Measurements from ENCODE around the gene TMEM250.

DNA sequence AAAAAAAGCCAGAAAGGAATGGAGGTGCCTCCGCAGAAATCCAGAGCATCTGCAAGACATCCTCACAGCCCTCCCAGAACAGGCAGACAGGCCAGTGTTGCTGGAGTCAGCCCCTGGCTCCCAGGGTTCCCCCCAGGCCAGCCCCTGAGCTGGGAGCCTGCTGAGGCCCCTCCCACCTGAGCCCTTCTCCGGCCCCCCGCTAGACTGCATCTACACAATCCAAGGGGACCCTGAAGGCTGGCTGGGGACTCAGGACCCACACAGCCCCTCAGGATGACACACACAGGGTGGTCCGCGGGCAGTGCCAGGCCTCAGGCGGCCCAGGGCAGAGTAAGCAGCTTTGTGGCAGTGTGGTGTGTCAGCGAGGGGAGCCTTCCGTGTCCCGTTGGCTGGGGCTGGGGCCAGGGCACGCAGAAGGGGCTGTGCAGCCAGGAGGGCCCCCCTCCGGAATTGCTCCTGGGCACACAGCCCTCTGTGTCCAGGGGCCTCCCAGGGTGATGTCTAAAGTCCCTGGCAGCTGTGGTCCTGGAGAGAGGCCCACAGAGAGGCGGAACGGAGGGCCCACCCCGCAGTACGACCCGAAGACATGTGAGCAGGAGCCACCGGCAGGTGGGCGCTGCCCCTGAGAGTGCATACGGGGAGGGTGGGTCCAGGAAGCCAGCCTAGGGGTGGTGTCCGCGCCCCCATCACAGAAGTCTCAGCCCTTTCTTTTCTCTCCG is 2.9 kb downstream of the TMEM250 start:
- TF ChIP-seq, protein P1, sequence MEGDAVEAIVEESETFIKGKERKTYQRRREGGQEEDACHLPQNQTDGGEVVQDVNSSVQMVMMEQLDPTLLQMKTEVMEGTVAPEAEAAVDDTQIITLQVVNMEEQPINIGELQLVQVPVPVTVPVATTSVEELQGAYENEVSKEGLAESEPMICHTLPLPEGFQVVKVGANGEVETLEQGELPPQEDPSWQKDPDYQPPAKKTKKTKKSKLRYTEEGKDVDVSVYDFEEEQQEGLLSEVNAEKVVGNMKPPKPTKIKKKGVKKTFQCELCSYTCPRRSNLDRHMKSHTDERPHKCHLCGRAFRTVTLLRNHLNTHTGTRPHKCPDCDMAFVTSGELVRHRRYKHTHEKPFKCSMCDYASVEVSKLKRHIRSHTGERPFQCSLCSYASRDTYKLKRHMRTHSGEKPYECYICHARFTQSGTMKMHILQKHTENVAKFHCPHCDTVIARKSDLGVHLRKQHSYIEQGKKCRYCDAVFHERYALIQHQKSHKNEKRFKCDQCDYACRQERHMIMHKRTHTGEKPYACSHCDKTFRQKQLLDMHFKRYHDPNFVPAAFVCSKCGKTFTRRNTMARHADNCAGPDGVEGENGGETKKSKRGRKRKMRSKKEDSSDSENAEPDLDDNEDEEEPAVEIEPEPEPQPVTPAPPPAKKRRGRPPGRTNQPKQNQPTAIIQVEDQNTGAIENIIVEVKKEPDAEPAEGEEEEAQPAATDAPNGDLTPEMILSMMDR (IDR thresholded peaks at IDR 0.05; ENCODE audit: low read depth, low read length): no peak
- no peak for TF ChIP-seq POLR2A (IDR thresholded peaks at IDR 0.05; ENCODE audit: extremely low read depth, insufficient read length)
- TF ChIP-seq, protein P2, sequence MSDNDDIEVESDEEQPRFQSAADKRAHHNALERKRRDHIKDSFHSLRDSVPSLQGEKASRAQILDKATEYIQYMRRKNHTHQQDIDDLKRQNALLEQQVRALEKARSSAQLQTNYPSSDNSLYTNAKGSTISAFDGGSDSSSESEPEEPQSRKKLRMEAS (IDR thresholded peaks at IDR 0.05; ENCODE audit: low read depth, low read length): no peak
- TF ChIP-seq MYC (IDR thresholded peaks at IDR 0.05; ENCODE audit: low read depth, low read length): no peak
